H9 (cell line): ENCODE measurements around the gene TNFRSF18. TPM values are rescaled to one million over a fixed set of nuclear protein-coding genes. Genes with fewer than 3 reads are reported as not detected.

Experiments
- DNase-seq: peaks from one replicate; pipeline ENCODE4 v3.0.0-alpha.2; 2017
- H2AFZ ChIP-seq: one replicate; pipeline ENCODE4 v1.6.1; 2013; ENCODE audit warnings: mild to moderate bottlenecking, low read length, control low read depth, moderate library complexity
- H2AK5ac ChIP-seq: 2 replicates; pipeline ENCODE4 v1.6.1; 2013; ENCODE audit warnings: low read length, control low read depth, mixed read lengths; ENCODE audit not compliant: insufficient read length
- H2BK120ac ChIP-seq: one replicate; pipeline ENCODE4 v1.6.1; 2013; ENCODE audit warnings: low read depth, mild to moderate bottlenecking, low read length, control low read depth, inconsistent platforms; ENCODE audit not compliant: poor library complexity, severe bottlenecking
- H2BK12ac ChIP-seq: 2 replicates; pipeline ENCODE4 v1.6.1; 2013; ENCODE audit warnings: low read length, control low read depth, mixed read lengths, low read depth; ENCODE audit not compliant: insufficient read length
- H2BK15ac ChIP-seq: 2 replicates; pipeline ENCODE4 v1.6.1; 2013; ENCODE audit warnings: low read depth, low read length, control low read depth
- H2BK20ac ChIP-seq: one replicate; pipeline ENCODE4 v1.6.1; 2013; ENCODE audit warnings: low read depth, mild to moderate bottlenecking, low read length, control low read depth, inconsistent platforms; ENCODE audit not compliant: poor library complexity, severe bottlenecking
- H2BK5ac ChIP-seq: 2 replicates; pipeline ENCODE4 v1.6.1; 2013; ENCODE audit warnings: low read length, control low read depth, mixed read lengths; ENCODE audit not compliant: insufficient read length
- H3K14ac ChIP-seq: 2 replicates; pipeline ENCODE4 v1.6.1; 2013; ENCODE audit warnings: low read length, control low read depth; ENCODE audit not compliant: insufficient read depth
- H3K18ac ChIP-seq: 2 replicates; pipeline ENCODE4 v1.6.1; 2013; ENCODE audit warnings: low read depth, mild to moderate bottlenecking, mixed read lengths, low read length, control low read depth; ENCODE audit not compliant: insufficient read length
- H3K23ac ChIP-seq: 2 replicates; pipeline ENCODE4 v1.6.1; 2013; ENCODE audit warnings: low read length, control low read depth, mixed read lengths, low read depth; ENCODE audit not compliant: insufficient read length
- H3K23me2 ChIP-seq: 2 replicates; pipeline ENCODE4 v1.6.1; 2013; ENCODE audit warnings: low read depth, mild to moderate bottlenecking, mixed read lengths, low read length, control low read depth; ENCODE audit not compliant: insufficient read length, poor library complexity, severe bottlenecking
- H3K27ac ChIP-seq: 2 replicates; pipeline ENCODE4 v1.5.1; 2013; ENCODE audit warnings: low read length, control low read depth, mixed read lengths, low read depth; ENCODE audit not compliant: insufficient read length
- H3K27me3 ChIP-seq: 2 replicates; pipeline ENCODE4 v1.6.1; 2013; ENCODE audit warnings: low read length, control low read depth, inconsistent platforms; ENCODE audit not compliant: insufficient read depth
- H3K4ac ChIP-seq: 2 replicates; pipeline ENCODE4 v1.6.1; 2013; ENCODE audit warnings: low read depth, mild to moderate bottlenecking, control low read depth, inconsistent platforms, low read length, moderate library complexity
- H3K4me1 ChIP-seq: 2 replicates; pipeline ENCODE4 v1.6.1; 2013; ENCODE audit warnings: low read length, control low read depth, inconsistent platforms; ENCODE audit not compliant: insufficient read depth
- H3K4me2 ChIP-seq: 2 replicates; pipeline ENCODE4 v1.6.1; 2013; ENCODE audit warnings: low read length, control low read depth, mixed read lengths; ENCODE audit not compliant: insufficient read length, insufficient read depth
- H3K56ac ChIP-seq: 2 replicates; pipeline ENCODE4 v1.6.1; 2013; ENCODE audit warnings: low read depth, mild to moderate bottlenecking, mixed read lengths, low read length, control low read depth; ENCODE audit not compliant: insufficient read length
- H3K79me1 ChIP-seq: 2 replicates; pipeline ENCODE4 v1.6.1; 2013; ENCODE audit warnings: low read depth, mild to moderate bottlenecking, moderate library complexity, low read length, control low read depth, inconsistent platforms; ENCODE audit not compliant: insufficient read depth, poor library complexity, severe bottlenecking
- H3K79me2 ChIP-seq: 2 replicates; pipeline ENCODE4 v1.6.1; 2013; ENCODE audit warnings: low read length, control low read depth, inconsistent platforms; ENCODE audit not compliant: insufficient read depth
- H3K9ac ChIP-seq: 2 replicates; pipeline ENCODE4 v1.6.1; 2013; ENCODE audit warnings: low read length, control low read depth, mixed read lengths; ENCODE audit not compliant: insufficient read length; ENCODE audit errors: extremely low read depth
- H3K9me3 ChIP-seq: one replicate; pipeline ENCODE4 v1.6.1; 2013; ENCODE audit warnings: low read depth, low read length, inconsistent platforms; ENCODE audit not compliant: control insufficient read depth
- H3T11ph ChIP-seq: one replicate; pipeline ENCODE4 v1.6.1; 2013; ENCODE audit warnings: mild to moderate bottlenecking, low read length, control low read depth, inconsistent platforms
- H4K20me1 ChIP-seq: one replicate; pipeline ENCODE4 v1.6.1; 2013; ENCODE audit not compliant: control insufficient read depth, insufficient read length, insufficient read depth
- H4K5ac ChIP-seq: 2 replicates; pipeline ENCODE4 v1.6.1; 2013; ENCODE audit warnings: low read depth, mild to moderate bottlenecking, mixed read lengths, low read length, control low read depth; ENCODE audit not compliant: insufficient read length
- H4K8ac ChIP-seq: replicated peaks from 2 replicates; pipeline ENCODE4 v1.6.1; 2013; ENCODE audit warnings: low read length, control low read depth, mixed read lengths, low read depth; ENCODE audit not compliant: insufficient read length
- H4K91ac ChIP-seq: 2 replicates; pipeline ENCODE4 v1.6.1; 2013; ENCODE audit warnings: low read depth, mild to moderate bottlenecking, moderate library complexity, mixed read lengths, low read length, control low read depth; ENCODE audit not compliant: insufficient read length
- H3K27ac Mint-ChIP-seq, 3 experiments: 2 replicates in 2 of 3; 3 replicates in 1 of 3; pipeline ENCODE4 v1.8.0; 2020 to 2021; ENCODE audit warnings: mixed read lengths in 3 of 3, mild to moderate bottlenecking in 1 of 3, moderate library complexity in 1 of 3
- H3K27me3 Mint-ChIP-seq: 2 replicates; pipeline ENCODE4 v1.8.0; 2021; ENCODE audit warnings: low read depth, mild to moderate bottlenecking, moderate library complexity, mixed read lengths
- H3K36me3 Mint-ChIP-seq, 3 experiments: 2 replicates in 2 of 3; 3 replicates in 1 of 3; pipeline ENCODE4 v1.8.0; 2020 to 2021; ENCODE audit warnings: low read depth in 3 of 3, mixed read lengths in 3 of 3; ENCODE audit not compliant: insufficient read depth in 1 of 3
- H3K4me1 Mint-ChIP-seq, 2 experiments: 2 replicates each; pipeline ENCODE4 v1.8.0; 2020; ENCODE audit warnings: mixed read lengths in 2 of 2
- H3K4me3 Mint-ChIP-seq, 2 experiments: 2 replicates in 1 of 2; 3 replicates in 1 of 2; pipeline ENCODE4 v1.8.0; 2020 to 2021; ENCODE audit warnings: mild to moderate bottlenecking in 2 of 2, mixed read lengths in 2 of 2, moderate library complexity in 1 of 2
- H3K9me3 Mint-ChIP-seq, 2 experiments: 2 replicates in 1 of 2; 3 replicates in 1 of 2; pipeline ENCODE4 v1.8.0; 2020; ENCODE audit warnings: mild to moderate bottlenecking in 2 of 2, mixed read lengths in 2 of 2, moderate library complexity in 1 of 2
- CTCF ChIP-seq: fragments of 200-600 bp; sonication (generic); conservative IDR thresholded peaks from 3 replicates; pipeline ENCODE4 v1.8.0; 2021; ENCODE audit warnings: antibody characterized with exemption, mild to moderate bottlenecking
- WGBS: extraction: QIAGEN DNeasy Blood & Tissue Kit; methylation state at CpG from one replicate; pipeline ENCODE4 v1.1.7; 2013; ENCODE audit warnings: missing lambda C conversion rate, low lambda C conversion rate, mixed read lengths; ENCODE audit not compliant: insufficient read length; ENCODE audit errors: extremely low coverage; 5-methylcytosine and 5-hydroxymethylcytosine counted together
- total RNA-seq: library from RNA; stranded (reverse); gene quantifications from 2 replicates; pipeline ENCODE4 v1.2.1, GENCODE V29; 2021

Gene TNFRSF18
- total RNA-seq, 1 experiment from 2014 or later, result 2.0 TPM

DNA sequence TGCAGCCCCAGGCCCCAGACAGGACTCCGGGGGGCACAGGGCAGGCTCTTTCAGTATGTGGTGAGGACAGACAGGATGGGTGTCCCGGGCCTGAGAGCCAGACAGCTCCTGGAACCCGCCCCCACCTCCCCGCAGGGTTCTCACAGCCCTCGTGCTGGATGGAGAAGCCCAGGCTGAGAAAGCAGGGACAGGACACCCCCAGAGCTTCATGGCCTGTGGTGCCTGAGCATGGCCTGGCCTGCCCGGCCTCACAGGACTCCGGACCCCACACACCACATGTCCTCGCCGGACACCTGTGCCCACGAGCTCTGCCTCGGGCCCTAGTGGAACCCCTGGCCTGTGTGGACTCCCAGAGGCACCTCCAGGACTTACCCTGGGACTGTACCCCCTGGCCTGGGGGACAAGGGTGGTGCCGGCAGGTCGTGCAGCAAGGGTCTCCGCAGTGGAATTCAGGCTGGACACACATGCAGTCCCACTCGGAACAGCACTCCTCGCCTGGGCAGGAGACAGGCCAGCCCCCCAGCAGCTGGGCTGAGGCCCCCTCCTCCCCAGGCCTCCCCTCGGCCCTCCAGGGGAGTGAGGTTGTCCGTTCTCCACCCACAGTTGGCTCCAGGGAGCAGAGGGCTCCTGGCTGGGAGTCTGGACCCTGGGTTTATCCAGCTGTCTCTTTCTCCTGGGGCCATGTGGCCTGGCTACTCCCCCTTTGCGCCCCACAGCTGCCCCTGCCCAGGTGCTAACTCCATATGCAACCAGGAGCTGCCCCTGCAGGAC lies 1.2 kb downstream of the TNFRSF18 start:
- TF ChIP-seq CTCF, result no peak
- no peak overlapping the region for H4K5ac ChIP-seq
- H3K79me2 ChIP-seq, result no peaks in the 10 kb centered on the region
- Mint-ChIP-seq H3K27ac (no peak overlapping the region), H3K36me3 (no peaks in the 10 kb centered on the region), H3K4me1 (peaks cover 4 to 10% of the 10 kb centered on the region in 2 experiments), H3K4me3 (no peak overlapping the region), H3K27me3 (peaks cover 21% of the 10 kb centered on the region), H3K9me3 (no peaks in the 10 kb centered on the region)
- H4K20me1 ChIP-seq, result no peaks in the 10 kb centered on the region
- H3K27me3 ChIP-seq, result no peaks in the 10 kb centered on the region; the same call in 1 of the 2 replicates
- H3K14ac ChIP-seq, result no peak overlapping the region
- H3T11ph ChIP-seq, result no peak overlapping the region
- H3K79me1 ChIP-seq, result no peaks in the 10 kb centered on the region
- H2BK12ac ChIP-seq, result no peak overlapping the region
- no peaks in the 10 kb centered on the region for H3K9me3 ChIP-seq
- no peak for DNase-seq
- no peak overlapping the region for H2AK5ac ChIP-seq
- H3K4me1 ChIP-seq, result no peaks in the 10 kb centered on the region
- H2BK120ac ChIP-seq, result no peak overlapping the region
- H2BK5ac ChIP-seq, result no peak overlapping the region
- H4K8ac ChIP-seq, result no peak overlapping the region
- peaks cover 3% of the 10 kb centered on the region for H3K23me2 ChIP-seq
- no peak overlapping the region for H3K27ac ChIP-seq
- no peak overlapping the region for H2AFZ ChIP-seq
- H3K4ac ChIP-seq, result no peak overlapping the region
- no peak overlapping the region for H3K23ac ChIP-seq
- WGBS, result no CpG with 5 or more reads among the region's 19 CpGs
- H2BK20ac ChIP-seq, result no peak overlapping the region
- H2BK15ac ChIP-seq, result no peak overlapping the region
- H3K56ac ChIP-seq, result no peak overlapping the region
- H3K18ac ChIP-seq, result no peak overlapping the region
- no peak overlapping the region for H4K91ac ChIP-seq
- no peak overlapping the region for H3K9ac ChIP-seq
- H3K4me2 ChIP-seq, result no peak overlapping the region
